ENCODE data around the gene ADCYAP1R1.

The ADCYAP1R1 gene

DNA sequence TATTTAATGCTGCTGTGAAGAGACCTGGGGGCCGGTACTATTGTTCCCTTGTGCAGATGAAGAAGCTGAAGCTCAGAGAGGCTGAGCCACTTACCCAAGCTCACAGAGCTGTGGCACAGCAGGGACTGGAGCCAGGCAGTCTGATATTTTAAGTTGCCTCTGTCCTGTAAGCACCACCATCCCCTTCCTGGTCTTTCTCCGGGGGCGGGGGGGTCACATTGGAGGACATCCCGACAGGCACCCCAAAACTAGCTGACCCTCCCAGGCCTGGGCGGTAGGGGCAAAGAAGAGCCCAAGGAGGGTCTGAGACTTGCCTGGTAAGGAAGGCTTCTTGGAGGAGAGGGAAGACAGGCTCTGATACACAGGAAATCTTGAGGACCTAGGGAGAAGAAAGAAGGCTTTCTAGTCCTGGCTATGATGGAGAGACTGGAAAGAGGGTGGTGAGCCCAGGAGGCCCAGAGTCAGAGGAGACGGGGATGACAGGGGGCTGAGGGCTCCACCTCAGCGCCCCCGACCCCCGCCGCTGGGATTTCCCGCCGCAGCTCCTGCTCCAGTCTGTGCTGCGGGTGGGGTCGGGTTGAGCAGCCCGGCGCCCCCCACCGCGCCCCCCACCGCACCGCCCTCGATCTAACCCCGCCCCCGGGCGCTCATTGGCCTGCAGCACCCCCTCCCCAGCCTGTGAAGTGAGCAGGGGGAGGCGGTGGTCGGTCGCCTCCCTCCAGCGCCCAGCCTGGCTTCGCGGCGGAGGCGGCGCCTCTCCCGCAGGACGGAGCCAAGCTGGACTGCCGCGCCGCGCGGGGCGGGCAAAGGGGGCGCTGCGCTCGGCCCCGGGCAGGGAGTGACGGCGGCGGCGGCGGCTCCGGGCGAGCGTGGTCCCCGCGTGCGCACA is at the start of gene ADCYAP1R1:
Gene ADCYAP1R1, plus strand, starts transcription at position 711 of the 889 bp plus-strand sequence. CDS start 10,957 bp downstream, outside the sequence.
- Histone ChIP-seq H3K9ac (ENCODE audit: low read length) (peak within 1 kb of the TSS; percentile 25), H3K4me1 (ENCODE audit: control insufficient read depth, low read depth, low read length) (peaks cover 19% of the 10 kb centered on the region), H3K27ac (ENCODE audit: low read length) (no peak within 1 kb of the TSS)

DNA sequence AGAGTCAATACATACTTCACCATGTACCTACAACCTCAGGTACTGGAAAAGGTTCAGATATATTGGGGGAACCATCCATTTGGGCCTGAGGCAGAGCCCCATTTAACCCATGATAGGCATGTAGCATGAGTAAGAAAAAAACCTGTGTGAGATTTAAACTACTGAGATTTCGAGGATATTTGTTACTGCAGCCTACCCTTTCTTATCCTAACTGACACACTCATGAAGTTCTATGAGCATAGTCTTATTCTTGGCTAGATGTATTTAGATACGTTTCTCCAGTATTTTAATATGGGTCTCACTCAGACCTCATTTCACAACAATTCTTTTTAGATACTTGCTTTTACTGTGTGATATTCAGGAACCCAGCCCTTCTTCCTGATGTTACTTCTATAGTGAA is 49.0 kb upstream of the ADCYAP1R1 start:
- H3K27me3 ChIP-seq (ENCODE audit: control insufficient read depth, insufficient read depth, low read length), result no peaks in the 10 kb centered on the region
- no peak overlapping the region for H3K4me3 ChIP-seq (ENCODE audit: low read length)
- no peak overlapping the region for H3K9ac ChIP-seq (ENCODE audit: low read length)
- no peaks in the 10 kb centered on the region for H3K36me3 ChIP-seq (ENCODE audit: control insufficient read depth, low read depth, low read length)
- no peaks in the 10 kb centered on the region for H3K9me3 ChIP-seq (ENCODE audit: control insufficient read depth, low read depth, low read length)
- no peaks in the 10 kb centered on the region for H3K4me1 ChIP-seq (ENCODE audit: control insufficient read depth, low read depth, low read length)
- no peak overlapping the region for H3K27ac ChIP-seq (ENCODE audit: low read length)

More for the DNA sequence above, at the start of gene ADCYAP1R1:
- H3K27me3 ChIP-seq (ENCODE audit: control insufficient read depth, insufficient read depth, low read length), result peaks cover 31% of the 10 kb centered on the region
- H3K4me3 ChIP-seq (ENCODE audit: low read length), result peak within 1 kb of the TSS; percentile 61
- H3K36me3 ChIP-seq (ENCODE audit: control insufficient read depth, low read depth, low read length), result no peaks in the 10 kb centered on the region
- H3K9me3 ChIP-seq (ENCODE audit: control insufficient read depth, low read depth, low read length), result no peaks in the 10 kb centered on the region

- H3K9ac ChIP-seq (ENCODE audit: low read length), result no peak overlapping the region
- H3K36me3 ChIP-seq (ENCODE audit: control insufficient read depth, low read depth, low read length), result no peaks in the 10 kb centered on the region
- H3K4me3 ChIP-seq (ENCODE audit: low read length), result no peak overlapping the region
- H3K4me1 ChIP-seq (ENCODE audit: control insufficient read depth, low read depth, low read length), result no peaks in the 10 kb centered on the region
- H3K9me3 ChIP-seq (ENCODE audit: control insufficient read depth, low read depth, low read length), result no peaks in the 10 kb centered on the region
- no peak overlapping the region for H3K27ac ChIP-seq (ENCODE audit: low read length)
- no peaks in the 10 kb centered on the region for H3K27me3 ChIP-seq (ENCODE audit: control insufficient read depth, insufficient read depth, low read length)
Measured at GRCh38 chr7:31003721-31004120, 48.4 kb upstream of the ADCYAP1R1 start.

GRCh38 chr7:31004393-31004792 is 47.7 kb upstream of the ADCYAP1R1 start:
- H3K27ac ChIP-seq (ENCODE audit: low read length), result no peak overlapping the region
- H3K36me3 ChIP-seq (ENCODE audit: control insufficient read depth, low read depth, low read length), result no peaks in the 10 kb centered on the region
- H3K4me1 ChIP-seq (ENCODE audit: control insufficient read depth, low read depth, low read length), result no peaks in the 10 kb centered on the region
- no peaks in the 10 kb centered on the region for H3K9me3 ChIP-seq (ENCODE audit: control insufficient read depth, low read depth, low read length)
- H3K4me3 ChIP-seq (ENCODE audit: low read length), result no peak overlapping the region
- H3K27me3 ChIP-seq (ENCODE audit: control insufficient read depth, insufficient read depth, low read length), result no peaks in the 10 kb centered on the region
- no peak overlapping the region for H3K9ac ChIP-seq (ENCODE audit: low read length)

DNA sequence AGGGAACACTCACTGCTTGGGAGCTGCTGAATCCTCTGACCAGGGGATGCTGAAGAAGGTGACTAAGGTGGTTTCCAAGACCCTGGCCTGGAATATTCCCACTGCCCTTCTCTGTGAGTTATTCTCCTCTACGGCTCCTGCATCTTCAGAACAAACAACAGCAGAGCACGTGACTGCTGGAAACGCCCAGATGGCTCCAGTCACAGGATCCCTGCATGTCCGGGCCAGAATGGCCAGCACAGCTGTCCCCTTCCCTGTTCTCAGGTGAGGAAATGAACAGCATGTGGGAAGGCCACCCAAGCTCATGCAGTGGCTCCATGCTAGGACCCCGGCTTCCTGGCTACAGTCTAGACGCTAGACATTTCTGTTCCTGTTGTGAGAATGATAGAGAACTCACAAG is 45.3 kb upstream of the ADCYAP1R1 start:
- no peak overlapping the region for H3K4me3 ChIP-seq (ENCODE audit: low read length)
- H3K27me3 ChIP-seq (ENCODE audit: control insufficient read depth, insufficient read depth, low read length), result no peaks in the 10 kb centered on the region
- H3K27ac ChIP-seq (ENCODE audit: low read length), result no peak overlapping the region
- H3K4me1 ChIP-seq (ENCODE audit: control insufficient read depth, low read depth, low read length), result no peaks in the 10 kb centered on the region
- H3K36me3 ChIP-seq (ENCODE audit: control insufficient read depth, low read depth, low read length), result no peaks in the 10 kb centered on the region
- no peak overlapping the region for H3K9ac ChIP-seq (ENCODE audit: low read length)
- no peaks in the 10 kb centered on the region for H3K9me3 ChIP-seq (ENCODE audit: control insufficient read depth, low read depth, low read length)

DNA sequence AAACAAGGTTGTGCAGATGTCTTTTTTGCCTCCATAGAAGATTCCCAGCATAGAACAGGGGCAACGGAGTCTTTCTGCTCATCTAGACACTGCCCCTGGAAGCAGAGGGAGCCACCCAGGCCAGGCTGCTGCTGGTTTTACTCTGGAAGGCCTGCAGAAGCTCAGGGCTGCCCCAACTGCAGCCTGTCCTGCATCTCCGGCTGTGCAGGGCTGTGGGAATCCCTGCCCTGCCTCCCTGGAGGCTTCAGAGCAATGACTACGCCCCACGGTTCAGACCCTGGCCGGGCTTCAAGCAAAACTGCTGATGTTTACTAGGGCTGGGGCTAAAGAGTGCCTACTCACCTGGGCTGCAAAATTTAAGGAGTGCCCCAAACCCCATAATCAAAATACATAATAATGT is 44.5 kb upstream of the ADCYAP1R1 start:
- Histone ChIP-seq H3K36me3 (ENCODE audit: control insufficient read depth, low read depth, low read length) (no peaks in the 10 kb centered on the region), H3K9me3 (ENCODE audit: control insufficient read depth, low read depth, low read length) (no peaks in the 10 kb centered on the region), H3K27me3 (ENCODE audit: control insufficient read depth, insufficient read depth, low read length) (no peaks in the 10 kb centered on the region), H3K4me1 (ENCODE audit: control insufficient read depth, low read depth, low read length) (no peaks in the 10 kb centered on the region), H3K9ac (ENCODE audit: low read length) (no peak overlapping the region), H3K27ac (ENCODE audit: low read length) (no peak overlapping the region), H3K4me3 (ENCODE audit: low read length) (no peak overlapping the region)

DNA sequence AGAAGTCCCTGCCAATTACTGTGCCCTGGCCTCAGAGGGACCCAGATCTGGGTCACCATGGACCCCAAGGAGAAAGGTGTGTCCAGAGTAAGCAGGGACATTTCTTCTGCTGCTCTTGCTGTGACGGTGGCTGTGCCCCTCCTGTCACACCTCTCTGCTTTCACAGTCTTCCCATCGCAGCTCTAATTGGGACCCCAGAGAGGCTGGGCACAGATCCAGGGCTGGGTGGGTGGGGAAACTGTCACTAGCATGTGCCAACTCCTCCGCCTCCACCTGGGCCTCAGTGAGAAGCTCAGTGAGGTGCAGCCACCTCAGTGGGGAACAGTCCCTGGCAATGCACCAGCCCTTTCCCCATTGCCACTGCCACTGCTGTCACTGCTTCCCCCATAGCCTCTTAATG is 37.3 kb upstream of the ADCYAP1R1 start:
- Histone ChIP-seq H3K36me3 (ENCODE audit: control insufficient read depth, low read depth, low read length) (no peaks in the 10 kb centered on the region), H3K9ac (ENCODE audit: low read length) (no peak overlapping the region), H3K9me3 (ENCODE audit: control insufficient read depth, low read depth, low read length) (no peaks in the 10 kb centered on the region), H3K4me3 (ENCODE audit: low read length) (no peak overlapping the region), H3K27ac (ENCODE audit: low read length) (no peak overlapping the region), H3K4me1 (ENCODE audit: control insufficient read depth, low read depth, low read length) (peaks cover 7% of the 10 kb centered on the region), H3K27me3 (ENCODE audit: control insufficient read depth, insufficient read depth, low read length) (no peaks in the 10 kb centered on the region)

DNA sequence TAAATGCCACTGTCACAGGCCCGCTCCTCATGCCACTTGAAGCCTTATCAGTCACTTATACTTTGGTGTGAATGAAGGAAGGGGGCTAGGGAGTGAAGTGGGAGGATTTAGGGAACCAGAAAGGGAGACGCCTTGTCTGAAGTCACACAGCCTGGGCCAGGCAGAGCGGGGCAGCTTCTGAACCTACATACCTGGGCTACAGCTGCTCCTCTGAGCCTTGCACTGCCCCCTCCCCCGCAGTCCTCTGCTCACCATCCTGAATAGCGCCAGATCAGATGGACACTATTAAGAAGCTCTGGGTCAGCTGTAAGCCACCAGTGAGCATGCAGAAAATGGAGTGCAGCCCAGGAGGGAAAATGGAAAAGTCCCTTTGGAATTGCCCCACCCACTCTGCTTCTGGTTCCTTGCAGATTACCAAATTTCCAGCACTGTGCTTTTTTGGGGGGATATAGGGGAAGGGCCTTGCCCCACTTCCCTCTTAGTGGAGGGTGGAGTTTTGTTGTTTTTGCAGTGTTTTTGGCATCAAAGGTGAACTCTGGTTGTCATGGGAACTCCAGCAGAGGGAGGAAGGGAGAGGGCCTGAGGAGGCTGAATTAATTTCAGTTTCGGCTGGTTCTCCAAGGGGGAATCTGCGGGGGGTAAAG is 35.0 kb upstream of the ADCYAP1R1 start:
- no peaks in the 10 kb centered on the region for H3K9me3 ChIP-seq (ENCODE audit: control insufficient read depth, low read depth, low read length)
- H3K4me1 ChIP-seq (ENCODE audit: control insufficient read depth, low read depth, low read length), result peaks cover 20% of the 10 kb centered on the region
- H3K27me3 ChIP-seq (ENCODE audit: control insufficient read depth, insufficient read depth, low read length), result no peaks in the 10 kb centered on the region
- no peak overlapping the region for H3K4me3 ChIP-seq (ENCODE audit: low read length)
- H3K27ac ChIP-seq (ENCODE audit: low read length), result no peak overlapping the region
- H3K36me3 ChIP-seq (ENCODE audit: control insufficient read depth, low read depth, low read length), result no peaks in the 10 kb centered on the region
- no peak overlapping the region for H3K9ac ChIP-seq (ENCODE audit: low read length)

- no peaks in the 10 kb centered on the region for H3K36me3 ChIP-seq (ENCODE audit: control insufficient read depth, low read depth, low read length)
- peaks cover 25% of the 10 kb centered on the region for H3K4me1 ChIP-seq (ENCODE audit: control insufficient read depth, low read depth, low read length)
- H3K9me3 ChIP-seq (ENCODE audit: control insufficient read depth, low read depth, low read length), result no peaks in the 10 kb centered on the region
- no peaks in the 10 kb centered on the region for H3K27me3 ChIP-seq (ENCODE audit: control insufficient read depth, insufficient read depth, low read length)
- H3K27ac ChIP-seq (ENCODE audit: low read length), result no peak overlapping the region
- H3K4me3 ChIP-seq (ENCODE audit: low read length), result no peak overlapping the region
- H3K9ac ChIP-seq (ENCODE audit: low read length), result no peak overlapping the region
Measured at GRCh38 chr7:31017721-31018120, 34.4 kb upstream of the ADCYAP1R1 start.

DNA sequence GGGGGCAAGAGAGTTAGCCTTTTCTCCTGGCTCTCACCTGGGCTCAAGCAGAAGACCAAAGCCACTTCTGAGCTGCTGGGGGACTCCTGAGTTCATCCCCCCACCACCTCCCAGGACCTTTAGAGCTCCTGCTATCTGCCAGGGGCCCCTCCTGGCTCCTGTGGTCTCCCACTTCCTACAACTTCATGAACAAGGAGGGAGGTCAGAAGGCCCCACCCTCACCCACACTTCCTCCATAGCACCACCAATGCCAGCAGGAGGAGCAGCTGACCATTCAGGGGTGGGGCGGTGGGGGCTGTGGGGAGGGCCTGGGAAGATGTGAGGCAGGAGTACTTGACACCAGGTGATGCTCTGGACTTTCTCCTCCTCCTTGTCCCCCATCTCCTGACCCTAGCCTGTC is 32.6 kb upstream of the ADCYAP1R1 start:
- peaks cover 26% of the 10 kb centered on the region for H3K4me1 ChIP-seq (ENCODE audit: control insufficient read depth, low read depth, low read length)
- no peak overlapping the region for H3K9ac ChIP-seq (ENCODE audit: low read length)
- H3K9me3 ChIP-seq (ENCODE audit: control insufficient read depth, low read depth, low read length), result no peaks in the 10 kb centered on the region
- no peaks in the 10 kb centered on the region for H3K27me3 ChIP-seq (ENCODE audit: control insufficient read depth, insufficient read depth, low read length)
- H3K36me3 ChIP-seq (ENCODE audit: control insufficient read depth, low read depth, low read length), result no peaks in the 10 kb centered on the region
- H3K4me3 ChIP-seq (ENCODE audit: low read length), result no peak overlapping the region
- H3K27ac ChIP-seq (ENCODE audit: low read length), result no peak overlapping the region

GRCh38 chr7:31020161-31020560 is 31.9 kb upstream of the ADCYAP1R1 start:
- no peaks in the 10 kb centered on the region for H3K27me3 ChIP-seq (ENCODE audit: control insufficient read depth, insufficient read depth, low read length)
- H3K36me3 ChIP-seq (ENCODE audit: control insufficient read depth, low read depth, low read length), result no peaks in the 10 kb centered on the region
- no peaks in the 10 kb centered on the region for H3K9me3 ChIP-seq (ENCODE audit: control insufficient read depth, low read depth, low read length)
- H3K27ac ChIP-seq (ENCODE audit: low read length), result no peak overlapping the region
- H3K9ac ChIP-seq (ENCODE audit: low read length), result no peak overlapping the region
- H3K4me3 ChIP-seq (ENCODE audit: low read length), result no peak overlapping the region
- H3K4me1 ChIP-seq (ENCODE audit: control insufficient read depth, low read depth, low read length), result peaks cover 26% of the 10 kb centered on the region

- Histone ChIP-seq H3K4me1 (ENCODE audit: control insufficient read depth, low read depth, low read length) (peaks cover 26% of the 10 kb centered on the region), H3K27ac (ENCODE audit: low read length) (no peak overlapping the region), H3K9ac (ENCODE audit: low read length) (no peak overlapping the region), H3K36me3 (ENCODE audit: control insufficient read depth, low read depth, low read length) (no peaks in the 10 kb centered on the region), H3K9me3 (ENCODE audit: control insufficient read depth, low read depth, low read length) (no peaks in the 10 kb centered on the region), H3K4me3 (ENCODE audit: low read length) (no peak overlapping the region), H3K27me3 (ENCODE audit: control insufficient read depth, insufficient read depth, low read length) (no peaks in the 10 kb centered on the region)
Measured at GRCh38 chr7:31020652-31021051, 31.5 kb upstream of the ADCYAP1R1 start.

Data from iPS-18a (cell line).